IPS DF 4.7 (cell line): Measurements from ENCODE around the gene DUSP2.

Source experiments
- DNase-seq: peaks from one replicate; pipeline ENCODE4 v3.0.0-alpha.2; 2013; ENCODE audit warnings: low spot score; ENCODE audit errors: extremely low read depth

Gene DUSP2

DNA sequence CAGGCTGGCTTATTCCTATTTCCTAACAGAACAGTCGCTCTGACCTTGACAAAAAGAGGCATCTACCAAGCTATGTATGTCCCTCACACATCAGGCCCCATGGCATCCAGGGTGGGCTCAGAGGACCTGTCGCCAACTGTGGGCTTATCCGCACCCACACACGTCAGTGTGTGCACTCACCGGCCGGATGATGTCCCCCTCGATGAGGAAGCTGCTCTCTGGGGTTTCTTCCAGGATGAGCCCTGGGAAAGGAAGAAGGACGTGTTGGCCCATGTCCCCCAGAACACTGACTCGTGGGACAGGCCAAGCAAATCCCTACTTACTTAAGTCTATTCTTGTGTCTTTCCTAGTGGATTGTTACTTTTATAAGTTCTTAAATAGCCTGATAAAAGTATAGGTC is 10.1 kb downstream of the DUSP2 start:
- no peak for DNase-seq

DNA sequence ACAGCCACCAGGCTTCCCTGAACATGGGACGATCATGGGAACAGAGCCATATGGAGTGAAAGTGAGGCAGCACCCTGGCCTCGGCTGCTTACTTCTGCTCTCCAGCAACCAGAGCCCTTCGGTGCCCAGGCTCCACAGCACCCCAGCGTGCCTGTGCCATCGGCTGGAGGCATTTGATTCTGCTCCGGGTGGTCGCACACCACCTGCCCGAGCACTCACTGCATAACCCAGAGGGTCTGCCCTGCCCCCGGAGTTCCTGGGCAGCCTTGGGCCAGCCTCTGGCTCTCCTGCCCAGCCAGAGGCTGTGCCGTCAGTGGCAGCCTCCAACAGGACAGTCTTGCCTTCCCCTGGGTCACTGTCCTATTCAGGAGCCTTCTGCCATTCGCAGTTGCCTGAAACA is 10.8 kb downstream of the DUSP2 start:
- DNase-seq, result no peak

DNA sequence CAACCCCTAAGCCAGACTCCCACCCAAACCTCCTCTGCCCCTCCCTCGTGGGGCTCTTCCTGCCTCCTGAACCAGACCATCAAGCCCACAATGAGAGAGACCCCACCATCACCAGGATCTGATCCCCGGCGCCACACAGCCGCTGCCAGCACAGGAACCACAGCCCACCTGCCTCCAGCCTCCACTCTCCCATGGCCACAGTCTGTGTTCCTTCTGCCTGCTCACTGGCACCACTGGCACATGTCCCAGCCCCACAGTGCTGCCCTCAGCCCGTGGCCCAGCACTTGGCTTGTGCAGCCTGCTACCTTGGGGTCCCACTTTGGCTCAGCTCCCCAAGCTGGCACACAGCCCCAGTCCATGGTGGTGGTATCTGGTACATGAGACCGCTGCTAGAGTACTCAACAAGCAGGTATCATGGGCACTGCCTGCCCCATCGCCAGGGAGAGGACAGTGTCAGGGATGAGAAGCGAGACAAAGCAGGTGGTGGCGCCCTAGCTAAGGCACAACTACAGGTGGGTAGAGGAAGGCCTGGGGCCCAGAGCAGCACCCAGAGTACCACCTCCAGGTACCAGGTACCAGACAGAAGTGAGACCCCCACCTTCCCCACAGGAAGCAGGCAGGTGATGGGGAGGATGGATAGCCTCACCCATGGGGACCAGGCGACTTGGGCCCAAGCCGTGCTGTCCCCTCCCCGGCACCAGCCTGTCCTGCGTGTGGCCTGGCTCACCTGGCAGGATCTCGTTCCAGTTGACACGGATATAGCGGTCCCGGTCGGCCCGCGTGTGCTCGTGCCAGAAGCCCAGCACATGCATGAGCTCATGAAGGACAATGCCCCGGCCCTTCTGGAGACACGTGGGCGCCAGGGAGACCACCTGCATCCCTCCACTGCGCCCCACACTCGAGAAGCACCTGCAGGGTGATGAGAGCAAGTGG is 13.2 kb downstream of the DUSP2 start:
- no peak for DNase-seq

DNA sequence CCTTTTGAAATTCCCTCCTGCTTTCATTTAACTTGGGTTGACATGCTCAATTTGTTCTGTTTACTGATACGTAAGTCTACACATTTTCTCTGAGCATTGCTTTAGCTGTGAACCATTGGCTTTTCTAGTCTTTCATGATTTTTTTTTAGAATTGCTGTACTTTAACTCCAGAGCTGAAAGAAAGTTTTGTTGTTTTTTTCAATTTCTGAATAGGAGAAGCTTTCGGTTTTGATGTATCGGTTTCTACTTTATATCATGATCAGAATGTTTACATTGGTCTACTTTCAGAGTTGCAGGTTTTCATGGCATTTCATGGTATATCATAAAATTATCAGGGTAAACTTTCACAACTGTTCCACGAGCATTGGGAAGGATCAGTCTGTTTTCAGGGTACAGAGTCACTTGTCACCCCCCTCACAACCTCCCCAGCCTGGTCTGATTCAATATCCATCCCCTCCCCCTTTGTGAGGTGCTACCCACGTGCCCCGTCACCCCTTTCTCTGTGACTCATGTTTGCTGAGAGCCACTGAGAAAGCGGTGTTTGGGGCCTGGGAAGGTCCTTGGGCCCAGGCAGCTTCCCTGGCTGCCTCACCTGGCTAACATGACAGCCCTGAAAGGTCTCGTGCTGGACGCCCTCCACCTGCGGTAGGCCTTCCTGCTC is 14.0 kb downstream of the DUSP2 start:
- DNase-seq, result no peak

- no peak for DNase-seq
Observed at GRCh38 chr2:96130483-96130882, 14.8 kb downstream of the DUSP2 start.

DNA sequence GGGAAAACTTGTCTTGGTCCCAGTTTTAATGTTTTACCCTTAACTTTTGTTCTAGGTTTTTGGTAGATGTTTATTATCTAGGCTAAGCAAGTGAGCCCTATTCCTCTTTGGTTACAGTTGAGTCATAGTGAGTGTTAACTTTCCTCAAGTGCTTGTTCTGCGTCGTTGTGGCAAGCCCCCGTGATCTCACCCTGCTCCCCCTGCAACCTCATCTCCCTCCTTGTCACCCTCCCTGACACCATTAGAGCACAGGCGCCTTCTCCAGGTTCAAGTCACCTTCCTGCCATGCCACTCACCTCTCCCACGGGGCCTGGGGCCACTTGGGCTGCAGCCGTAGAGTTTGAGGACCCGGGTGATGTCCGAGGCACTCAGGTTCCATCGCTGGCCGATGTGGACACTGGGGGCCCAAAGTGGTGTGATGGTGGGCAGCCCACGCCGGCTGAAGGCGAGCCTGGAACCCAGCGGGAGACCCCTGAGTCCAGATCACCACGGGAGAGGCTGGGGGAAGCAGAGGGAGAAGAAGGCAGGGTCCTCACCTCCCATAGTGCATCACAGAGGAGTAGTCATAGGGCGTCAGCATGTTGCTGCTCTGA is 15.6 kb downstream of the DUSP2 start:
- no peak for DNase-seq

- DNase-seq, result no peak
Observed at GRCh38 chr2:96128456-96128855, 16.8 kb downstream of the DUSP2 start.

DNA sequence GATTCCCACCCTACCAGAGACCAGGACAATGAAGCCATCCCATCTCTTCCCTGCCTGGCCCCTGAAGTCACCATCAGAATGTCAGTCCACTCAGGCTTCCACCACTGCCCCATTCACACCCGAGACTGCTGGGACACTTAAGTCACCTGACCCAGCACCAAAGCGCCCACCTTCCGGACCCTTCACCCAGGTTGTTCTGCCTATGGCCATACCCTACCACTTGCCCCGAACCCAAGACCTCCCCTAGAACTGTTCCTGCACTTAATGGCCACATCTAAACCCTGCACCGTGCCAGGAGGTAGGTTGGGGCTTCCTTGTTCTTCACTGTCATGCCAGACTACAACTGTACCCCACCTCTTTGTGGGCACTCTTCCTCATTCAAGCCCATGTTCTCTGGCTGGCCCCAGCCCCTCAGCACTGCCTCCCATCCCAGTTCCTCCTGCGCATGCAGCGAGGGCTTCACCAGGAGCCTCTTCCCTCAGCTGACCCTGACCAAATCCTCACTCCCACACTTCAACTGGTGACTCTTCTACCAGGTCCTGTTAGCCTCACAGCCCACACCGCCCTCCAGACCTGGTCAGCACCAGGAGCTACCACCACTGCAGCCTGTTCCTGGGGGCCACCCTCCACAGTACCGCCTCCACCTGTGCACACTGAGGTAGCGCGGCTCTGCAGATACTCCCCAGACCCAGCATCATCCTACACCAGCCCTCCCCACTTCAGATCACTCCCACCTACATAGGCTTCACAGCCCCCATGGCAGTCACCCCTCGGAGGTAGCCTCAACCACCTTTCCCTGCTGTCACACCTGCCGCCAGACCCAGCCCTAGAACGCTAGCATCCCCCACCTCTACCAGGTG is 20.6 kb downstream of the DUSP2 start:
- no peak for DNase-seq

DNA sequence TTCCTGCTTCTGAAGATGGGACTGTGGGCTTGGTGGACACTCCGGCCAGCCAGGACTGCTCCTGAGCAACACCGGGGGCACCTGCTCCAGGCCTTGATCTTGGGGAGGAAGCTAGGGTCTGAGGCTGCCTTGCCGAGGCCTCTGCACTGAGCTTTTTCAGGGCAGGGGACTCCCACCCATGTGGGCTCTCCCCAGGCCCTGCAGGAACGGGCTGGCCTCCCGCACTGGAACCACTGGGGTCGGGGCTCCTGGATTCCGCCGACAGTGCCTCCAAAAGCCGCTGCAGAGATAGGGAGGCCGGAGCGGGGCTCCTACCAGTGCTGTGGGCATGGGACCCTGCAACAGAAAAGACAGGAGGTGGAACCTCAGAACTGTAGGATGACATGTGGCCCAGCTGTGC is 21.3 kb downstream of the DUSP2 start:
- no peak for DNase-seq

GRCh38 chr2:96123290-96123689 is 21.9 kb downstream of the DUSP2 start:
- DNase-seq, result no peak

- no peak for DNase-seq
Observed at GRCh38 chr2:96122391-96122790, 22.8 kb downstream of the DUSP2 start.

DNA sequence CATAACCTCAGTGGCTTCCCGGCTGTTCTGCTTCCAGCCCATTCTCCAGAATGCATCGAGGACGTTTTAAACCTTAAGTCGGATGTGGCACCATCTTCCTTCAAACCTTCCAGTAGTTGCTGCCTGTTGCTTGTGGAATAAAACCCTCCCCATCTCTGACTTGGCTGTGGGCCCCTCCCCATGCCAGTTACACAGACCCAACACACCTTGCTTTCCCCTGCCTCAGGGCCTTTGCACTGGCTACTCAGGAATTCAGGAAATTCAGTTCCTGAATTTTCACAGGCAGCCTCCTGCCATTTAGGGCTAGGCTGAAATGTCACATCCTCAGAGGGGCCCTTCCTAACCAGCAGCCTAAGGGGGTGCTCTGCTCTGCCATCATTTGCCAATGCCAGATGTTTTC is 23.8 kb downstream of the DUSP2 start:
- DNase-seq, result no peak

GRCh38 chr2:96120991-96121390 is 24.2 kb downstream of the DUSP2 start:
- DNase-seq, result no peak

DNA sequence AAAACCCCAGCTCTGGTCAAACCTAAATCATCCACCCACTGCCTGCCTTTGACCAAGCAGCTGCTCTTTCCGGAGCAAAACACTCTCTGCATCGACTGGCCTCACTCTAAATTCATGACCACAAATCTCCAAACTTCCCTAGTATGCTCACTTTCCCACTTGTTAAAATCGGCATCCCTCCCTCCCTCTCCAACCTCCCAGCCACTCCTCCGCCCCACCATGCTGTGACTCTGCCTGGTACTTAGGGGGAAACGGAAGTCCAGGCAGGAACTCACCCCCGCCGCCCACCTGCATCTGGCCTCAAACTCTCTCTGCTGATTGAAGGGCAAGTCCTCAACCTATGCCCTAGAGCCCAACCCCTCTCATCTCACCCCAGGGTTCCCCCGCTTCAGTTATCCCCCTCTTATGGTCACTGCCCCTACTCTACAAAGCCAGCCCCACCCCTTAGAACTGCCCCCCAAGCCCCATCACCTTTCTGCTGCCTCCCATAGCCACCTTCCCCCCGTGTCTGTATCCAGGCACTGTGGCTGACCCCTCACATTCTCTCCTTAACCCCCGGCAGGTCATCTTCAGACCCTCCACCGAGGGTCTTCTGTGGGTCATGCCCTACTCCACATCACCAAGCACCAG is 25.0 kb downstream of the DUSP2 start:
- no peak for DNase-seq

DNA sequence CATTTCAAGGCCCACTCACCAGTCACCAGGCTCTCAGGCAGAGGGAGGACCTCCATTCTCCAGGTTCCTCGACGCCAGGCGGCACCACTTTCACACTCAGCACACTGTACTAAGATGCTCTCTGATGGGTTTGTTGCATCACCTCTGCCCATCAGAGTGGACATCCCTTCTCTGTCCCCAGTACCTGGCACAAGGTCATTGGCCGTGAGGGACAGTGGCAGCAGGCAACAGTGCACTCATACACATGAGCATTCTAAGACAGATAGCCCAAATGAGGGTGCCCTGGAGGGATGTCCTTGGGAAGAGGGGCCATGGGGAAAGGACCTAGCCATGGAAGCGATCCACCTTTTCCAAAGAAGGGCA is 25.9 kb downstream of the DUSP2 start:
- no peak for DNase-seq

- DNase-seq, result no peak
Observed at GRCh38 chr2:96118698-96119388, 26.4 kb downstream of the DUSP2 start.

DNA sequence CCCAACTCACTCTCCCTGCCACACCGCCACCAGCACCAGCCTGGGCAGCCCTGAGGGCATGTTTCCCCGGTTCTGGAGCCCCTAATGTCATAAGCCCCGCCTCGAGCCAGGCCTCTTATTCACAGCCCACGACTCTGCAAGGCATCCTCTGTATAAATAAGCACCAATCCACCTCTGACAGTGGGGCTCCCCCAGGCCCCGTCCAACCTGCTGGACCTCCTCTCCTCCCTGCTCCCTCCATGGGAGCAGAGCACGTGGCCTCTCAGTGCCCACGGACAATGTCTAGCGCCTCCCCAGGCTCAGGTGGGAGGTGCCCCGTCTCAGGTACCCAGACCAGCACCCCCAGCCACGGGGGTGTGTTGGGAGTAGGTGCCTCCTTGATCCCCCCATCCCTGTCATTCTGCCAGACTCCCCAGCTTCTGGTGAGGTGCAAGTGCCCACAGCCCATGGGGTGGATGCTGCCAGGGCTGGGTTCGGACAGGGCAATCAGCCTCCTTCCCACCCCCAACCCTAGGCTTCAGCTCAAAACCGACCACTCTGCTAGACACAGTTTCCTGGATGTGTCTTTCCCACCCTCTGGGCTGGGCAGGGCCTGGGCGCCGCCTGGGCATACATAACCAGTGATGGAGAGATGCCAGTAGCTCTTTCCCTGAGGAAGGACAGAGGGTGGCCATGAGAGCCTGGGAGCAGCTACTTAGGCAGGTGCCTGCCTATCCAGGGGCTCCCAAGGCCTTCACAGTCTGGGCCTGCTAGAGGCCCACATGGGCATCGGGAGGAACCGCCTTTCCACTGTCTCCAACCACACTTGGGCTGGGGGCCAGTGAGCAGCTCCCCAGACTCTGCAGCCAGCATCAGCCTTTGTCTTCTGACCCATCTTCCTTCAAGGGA is 27.3 kb downstream of the DUSP2 start:
- DNase-seq, result no peak

DNA sequence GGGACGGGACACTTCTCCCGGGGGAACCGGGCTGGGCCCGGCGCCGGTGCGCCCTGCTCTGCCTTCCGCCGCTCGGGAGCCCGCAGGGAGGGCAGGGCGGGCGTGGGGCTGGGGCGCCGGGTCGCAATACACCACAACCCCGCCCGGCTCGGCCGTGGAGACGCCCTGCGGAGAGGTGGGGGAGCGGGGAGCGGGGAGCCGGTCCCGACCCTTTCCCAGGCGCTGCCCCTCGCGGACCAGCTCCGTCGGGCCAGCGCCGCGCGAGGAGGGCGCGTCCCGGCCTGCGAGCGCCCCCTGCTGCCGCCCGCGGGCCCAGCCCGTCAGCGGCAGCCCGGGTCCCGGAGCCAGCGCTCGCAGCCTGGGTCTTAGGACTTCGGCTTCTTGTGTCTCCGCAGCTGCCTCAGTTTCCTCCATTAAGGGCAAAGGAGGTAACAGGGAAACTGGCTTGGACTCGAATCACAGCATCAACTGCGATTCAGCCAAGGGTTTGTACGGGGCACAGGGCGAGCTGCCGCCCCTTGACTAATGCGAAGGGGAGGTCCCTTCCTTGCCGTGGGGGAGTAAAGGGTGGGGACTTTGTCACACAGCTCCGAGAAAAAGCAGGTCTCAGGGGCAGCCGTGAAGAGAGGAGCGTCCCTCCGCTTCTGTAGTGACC is 28.2 kb downstream of the DUSP2 start:
- no peak for DNase-seq

DNA sequence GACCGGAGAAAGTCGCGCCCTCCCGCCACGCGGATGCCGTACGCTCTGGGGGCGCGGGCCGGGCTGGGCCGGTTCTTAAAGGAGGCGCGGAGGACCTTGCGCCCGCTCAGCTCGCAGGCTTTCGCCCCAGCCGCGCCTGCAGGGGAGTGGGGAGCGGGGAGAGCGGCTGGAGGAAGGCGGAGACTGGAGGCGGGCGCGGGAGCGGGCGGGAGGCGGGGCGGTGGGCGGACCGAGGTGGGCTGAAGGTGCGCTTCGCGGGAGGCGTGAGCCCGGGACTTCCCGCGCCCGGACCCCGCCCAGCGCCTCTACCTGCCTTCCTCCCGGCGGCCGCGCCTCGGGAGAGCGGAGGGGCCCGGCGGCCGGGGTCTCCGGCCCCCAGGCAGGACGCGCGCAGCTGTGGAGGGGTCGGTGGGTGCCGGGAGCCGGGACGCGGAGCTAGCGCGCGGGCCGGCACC is 28.8 kb downstream of the DUSP2 start, which contains the start of gene ADRA2B:
Gene ADRA2B (minus strand): TSS at position 148 of the 455 bp plus-strand sequence. CDS start 422 bp downstream, outside the sequence.
- no peak for DNase-seq
